Breast epithelium (tissue), 3 donors: Measurements from ENCODE around the gene SCEL.

Source experiments
- CTCF ChIP-seq, 3 donors: fragments of 450-650 bp; IDR thresholded peaks; one replicate each; pipeline ENCODE4 v1.5.1; 2016 to 2017; ENCODE audit warnings: antibody characterized with exemption in 3 of 3, mild to moderate bottlenecking in 3 of 3, moderate library complexity in 3 of 3
- POLR2A ChIP-seq: fragments of 450-650 bp; IDR thresholded peaks from one replicate; pipeline ENCODE4 v1.6.1; 2016; ENCODE audit warnings: antibody characterized with exemption, mild to moderate bottlenecking, moderate library complexity
- POLR2AphosphoS5 ChIP-seq, 3 donors: sonication (generic); formaldehyde crosslinking; IDR thresholded peaks; one replicate each; pipeline ENCODE4 v1.6.1; 2017; ENCODE audit warnings: antibody characterized with exemption in 3 of 3

GRCh38 chr13:77518266-77518665, 17.2 kb upstream of the SCEL start:
- TF ChIP-seq POLR2AphosphoS5 (IDR thresholded peaks at IDR 0.05) (no peak), POLR2A (no peak), CTCF (IDR thresholded peaks at IDR 0.05) (no peak)
